Vagina (tissue), 2 donors: Measurements from ENCODE around the gene IQSEC1.

Source experiments
- CTCF ChIP-seq, 3 experiments: fragments of 450-650 bp in 2 of 3; fragments of 200-600 bp in 1 of 3; sonication (generic) in 1 of 3; IDR thresholded peaks; one replicate each; pipeline ENCODE4 v1.5.1; 2017 to 2019; ENCODE audit warnings: antibody characterized with exemption in 3 of 3, mild to moderate bottlenecking in 2 of 3, moderate library complexity in 2 of 3
- POLR2A ChIP-seq, 2 donors: fragments of 450-650 bp; IDR thresholded peaks; one replicate each; pipeline ENCODE4 v1.6.1; 2017; ENCODE audit warnings: antibody characterized with exemption in 2 of 2, mild to moderate bottlenecking in 2 of 2, moderate library complexity in 2 of 2

DNA sequence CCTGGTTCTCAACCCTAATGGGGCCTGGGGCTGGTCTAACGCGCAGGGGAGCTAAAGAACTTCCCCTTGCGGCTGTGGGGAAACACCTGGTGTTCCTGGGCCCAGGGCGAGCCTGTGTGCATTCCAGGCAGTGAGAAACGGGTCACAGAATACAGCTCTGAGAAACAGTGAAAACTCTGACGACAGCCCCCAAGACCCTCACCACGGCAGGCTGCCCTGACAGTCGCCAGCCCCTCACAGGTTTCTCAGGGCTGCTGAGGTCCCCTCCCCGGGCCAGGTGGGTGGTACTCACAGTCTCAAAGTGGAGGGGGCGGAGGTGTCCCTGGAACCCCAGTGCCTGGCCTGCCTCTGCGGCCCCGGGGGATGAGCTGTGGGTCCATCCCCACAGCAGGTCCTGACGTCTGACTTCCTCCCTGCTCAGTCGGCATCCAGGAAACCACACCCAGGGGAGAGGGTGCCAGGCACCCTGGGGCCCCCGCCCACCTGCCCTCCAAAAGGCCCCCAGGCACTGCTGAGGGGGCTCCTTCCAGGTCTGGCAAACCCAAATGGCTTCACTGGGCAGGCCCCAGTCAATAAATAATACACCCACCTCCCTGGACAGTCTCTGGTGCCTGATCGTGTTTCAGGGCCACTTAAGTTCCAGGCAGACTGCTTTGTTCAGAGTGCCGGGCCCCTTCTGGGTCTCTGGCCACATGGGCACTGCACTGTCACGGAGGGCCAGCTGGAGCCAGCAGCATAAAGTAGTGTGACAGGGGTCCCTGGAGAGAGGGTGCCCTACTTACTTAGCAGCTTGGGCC lies 57.7 kb downstream of the IQSEC1 start:
- TF ChIP-seq CTCF (IDR thresholded peaks at IDR 0.05) (no peak), POLR2A (IDR thresholded peaks at IDR 0.05) (peak in 1 of 2 donors; percentile 34)
